ENCODE data around the gene TRIM3. TPM values are rescaled to one million over a fixed set of nuclear protein-coding genes. Genes with fewer than 3 reads are reported as not detected.

The TRIM3 gene
- total and polyA plus RNA-seq, 2 of the 8 experiments (the other 6 are each of a cell fraction or from before 2014, with no cell fraction given) = 10.7 to 14.3 TPM

GRCh38 chr11:6458352-6459098 lies 15.2 kb downstream of the TRIM3 start (continued):
- TF ChIP-seq NRF1 (IDR thresholded peaks at IDR 0.05; ENCODE audit: low read depth, low read length) (no peak), GTF2F1 (IDR thresholded peaks at IDR 0.05; ENCODE audit: borderline replicate concordance, low read depth, low read length) (no peak), TEAD4 (IDR thresholded peaks at IDR 0.05; ENCODE audit: low read depth, low read length) (no peak), SP2 (IDR thresholded peaks at IDR 0.05; ENCODE audit: low read length) (no peak), GABPA (IDR thresholded peaks at IDR 0.05; ENCODE audit: borderline replicate concordance, insufficient read depth, low read length) (no peak), CHD2 (IDR thresholded peaks at IDR 0.05; ENCODE audit: low read length) (no peak), EP300 (IDR thresholded peaks at IDR 0.05; ENCODE audit: borderline replicate concordance in 1 of 2, low read depth in 2 of 2, low read length in 2 of 2) (no peak)

All from H1 (cell line).